HG03095 (cell line): ENCODE measurements around the gene C7orf57.

Experiments used
- ATAC-seq: cut with Tn5 transposase; IDR thresholded peaks from one replicate; pipeline ENCODE4 v1.9.1; 2021; ENCODE audit warnings: moderate library complexity; ENCODE audit not compliant: unreplicated experiment

Gene C7orf57

GRCh38 chr7:48084727-48085432 is 49.5 kb downstream of the C7orf57 start:
- peak; percentile 59 for ATAC-seq

- ATAC-seq = no peak
Measured at GRCh38 chr7:48085433-48085791, 50.1 kb downstream of the C7orf57 start.

- ATAC-seq = no peak
Measured at GRCh38 chr7:48085942-48086341, 50.6 kb downstream of the C7orf57 start.

- ATAC-seq = peak; percentile 16
Measured at GRCh38 chr7:48087349-48087748, 52.0 kb downstream of the C7orf57 start.

GRCh38 chr7:48088559-48089045 is 53.3 kb downstream of the C7orf57 start:
- ATAC-seq = peak; percentile 51

- peak; percentile 56 for ATAC-seq
Measured at GRCh38 chr7:48089046-48090003, 54.0 kb downstream of the C7orf57 start, which contains the start of gene UPP1. UPP1 (plus strand) TSS chr7:48089265; CDS start chr7:48094784, 5,519 bp downstream.

GRCh38 chr7:48090095-48090805 is 54.9 kb downstream of the C7orf57 start:
- ATAC-seq = no peak

- no peak for ATAC-seq
Measured at GRCh38 chr7:48091506-48092433, 56.4 kb downstream of the C7orf57 start.

GRCh38 chr7:48094861-48095293 is 59.5 kb downstream of the C7orf57 start:
- ATAC-seq = no peak

- no peak for ATAC-seq
Measured at GRCh38 chr7:48096273-48096672, 60.9 kb downstream of the C7orf57 start.

GRCh38 chr7:48097521-48098231 is 62.3 kb downstream of the C7orf57 start:
- no peak for ATAC-seq

- ATAC-seq = no peak
Measured at GRCh38 chr7:48098846-48099245, 63.5 kb downstream of the C7orf57 start.

- no peak for ATAC-seq
Measured at GRCh38 chr7:48099781-48100180, 64.4 kb downstream of the C7orf57 start.

GRCh38 chr7:48101352-48101751 is 66.0 kb downstream of the C7orf57 start:
- no peak for ATAC-seq

GRCh38 chr7:48101968-48102367 is 66.6 kb downstream of the C7orf57 start:
- no peak for ATAC-seq

GRCh38 chr7:48102530-48102929 is 67.2 kb downstream of the C7orf57 start:
- ATAC-seq = no peak

GRCh38 chr7:48105045-48105444 is 69.7 kb downstream of the C7orf57 start:
- ATAC-seq = no peak

GRCh38 chr7:48106906-48107659 is 71.7 kb downstream of the C7orf57 start:
- ATAC-seq = no peak
